ENCODE measurements around the gene CTDSP2. TPM values are rescaled to one million over a fixed set of nuclear protein-coding genes. Genes with fewer than 3 reads are reported as not detected.

The CTDSP2 gene
- total and polyA plus RNA-seq, 2 donors (not counting 3 experiments of a cell fraction or from before 2014, with no cell fraction given), result 142 to 146 TPM

DNA sequence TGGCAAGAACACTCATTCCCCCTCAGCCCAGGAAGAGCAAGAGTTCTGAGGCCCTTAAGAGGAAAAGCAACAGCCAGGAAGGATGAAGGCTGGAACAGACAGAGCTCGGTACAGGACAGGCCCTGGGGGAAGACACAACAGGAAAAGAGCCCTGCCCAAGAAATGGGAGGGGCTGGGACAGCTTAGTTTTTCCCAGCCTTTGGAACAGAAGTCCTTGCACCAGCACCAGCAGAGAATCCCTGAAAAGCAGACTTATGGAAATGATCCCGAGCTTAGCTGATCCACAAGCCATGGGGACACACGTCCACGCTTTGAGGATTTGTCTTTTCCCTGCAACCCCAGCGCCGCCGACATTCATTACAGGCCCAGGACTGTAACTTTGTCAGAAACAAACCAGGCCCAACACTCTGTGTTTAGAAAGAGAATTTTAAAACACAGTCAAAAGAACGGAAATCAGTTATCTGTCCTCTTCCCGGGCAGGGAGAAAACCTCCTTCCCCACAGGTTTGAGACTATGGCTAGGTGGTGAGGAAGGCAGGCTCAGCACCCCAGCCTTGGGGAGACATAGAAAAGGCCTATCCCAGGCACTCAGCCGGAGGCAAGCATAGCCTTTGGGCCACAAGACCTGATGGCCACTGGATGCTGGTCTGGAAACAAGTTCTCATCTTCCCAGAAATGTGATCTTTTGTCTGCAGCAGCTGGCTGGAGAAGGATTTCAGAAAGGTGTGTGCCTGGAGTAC lies 24.0 kb downstream of the CTDSP2 start:
- Histone ChIP-seq H3K36me3 (ENCODE audit: control insufficient read depth in 2 of 2, extremely low read depth in 1 of 2, insufficient read depth in 2 of 2, low read length in 2 of 2) (peaks cover 28 to 65% of the 10 kb centered on the region in 2 experiments), H3K9me3 (replicated peaks; ENCODE audit: control insufficient read depth, insufficient read depth, low read length) (no peaks in the 10 kb centered on the region), H3K9ac (replicated peaks; ENCODE audit: extremely low read depth, insufficient read depth, low read length) (no peak overlapping the region), H3K4me3 (replicated peaks in 1 of 3; ENCODE audit: insufficient read depth in 1 of 3, low read depth in 1 of 3, low read length in 3 of 3) (no peak overlapping the region), H3K4me2 (ENCODE audit: insufficient read depth, low read length) (no peak overlapping the region), H4K20me1 (replicated peaks; ENCODE audit: control insufficient read depth, extremely low read depth, insufficient read depth, low read length) (no peaks in the 10 kb centered on the region), H3K27ac (ENCODE audit: insufficient read depth, low read depth, low read length) (no peak overlapping the region), H3K9me1 (replicated peaks; ENCODE audit: control insufficient read depth, extremely low read depth, insufficient read depth, low read length) (no peaks in the 10 kb centered on the region), H3K79me2 (ENCODE audit: control insufficient read depth, insufficient read depth, low read length) (no peaks in the 10 kb centered on the region), H3K27me3 (ENCODE audit: control insufficient read depth in 2 of 2, insufficient read depth in 2 of 2, low read length in 2 of 2) (no peaks in the 10 kb centered on the region), H3K4me1 (ENCODE audit: control insufficient read depth, extremely low read depth, insufficient read depth, low read length) (no peaks in the 10 kb centered on the region), H2AFZ (ENCODE audit: low read depth, low read length) (no peak overlapping the region)
- TSS peak; percentile 6 for BruUV-seq (replicated peaks)
- no peak for DNase-seq (ENCODE audit: low read depth, low spot score)
- TF ChIP-seq GATA2 (IDR thresholded peaks at IDR 0.05; ENCODE audit: insufficient read depth, insufficient read length, low read depth, low read length), result no peak
- TF ChIP-seq, protein P1, sequence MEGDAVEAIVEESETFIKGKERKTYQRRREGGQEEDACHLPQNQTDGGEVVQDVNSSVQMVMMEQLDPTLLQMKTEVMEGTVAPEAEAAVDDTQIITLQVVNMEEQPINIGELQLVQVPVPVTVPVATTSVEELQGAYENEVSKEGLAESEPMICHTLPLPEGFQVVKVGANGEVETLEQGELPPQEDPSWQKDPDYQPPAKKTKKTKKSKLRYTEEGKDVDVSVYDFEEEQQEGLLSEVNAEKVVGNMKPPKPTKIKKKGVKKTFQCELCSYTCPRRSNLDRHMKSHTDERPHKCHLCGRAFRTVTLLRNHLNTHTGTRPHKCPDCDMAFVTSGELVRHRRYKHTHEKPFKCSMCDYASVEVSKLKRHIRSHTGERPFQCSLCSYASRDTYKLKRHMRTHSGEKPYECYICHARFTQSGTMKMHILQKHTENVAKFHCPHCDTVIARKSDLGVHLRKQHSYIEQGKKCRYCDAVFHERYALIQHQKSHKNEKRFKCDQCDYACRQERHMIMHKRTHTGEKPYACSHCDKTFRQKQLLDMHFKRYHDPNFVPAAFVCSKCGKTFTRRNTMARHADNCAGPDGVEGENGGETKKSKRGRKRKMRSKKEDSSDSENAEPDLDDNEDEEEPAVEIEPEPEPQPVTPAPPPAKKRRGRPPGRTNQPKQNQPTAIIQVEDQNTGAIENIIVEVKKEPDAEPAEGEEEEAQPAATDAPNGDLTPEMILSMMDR (IDR thresholded peaks at IDR 0.05; ENCODE audit: extremely low read depth in 1 of 2, insufficient read depth in 1 of 2, low read depth in 1 of 2, low read length in 2 of 2), result no peak
- no peak for TF ChIP-seq JUN (IDR thresholded peaks at IDR 0.05; ENCODE audit: borderline replicate concordance, insufficient read depth, insufficient read length, low read depth)
- TF ChIP-seq FOS (IDR thresholded peaks at IDR 0.05; ENCODE audit: borderline replicate concordance, insufficient read depth, low read length), result no peak
- TF ChIP-seq MYC (IDR thresholded peaks at IDR 0.05; ENCODE audit: low read depth, low read length), result no peak
- TF ChIP-seq POLR2A (IDR thresholded peaks at IDR 0.05; ENCODE audit: low read depth, low read length), result no peak
- TF ChIP-seq EZH2 (IDR thresholded peaks at IDR 0.05; ENCODE audit: borderline replicate concordance, low read depth, low read length, severe bottlenecking), result no peak
- TF ChIP-seq, protein P2, sequence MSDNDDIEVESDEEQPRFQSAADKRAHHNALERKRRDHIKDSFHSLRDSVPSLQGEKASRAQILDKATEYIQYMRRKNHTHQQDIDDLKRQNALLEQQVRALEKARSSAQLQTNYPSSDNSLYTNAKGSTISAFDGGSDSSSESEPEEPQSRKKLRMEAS (IDR thresholded peaks at IDR 0.05; ENCODE audit: insufficient read depth, insufficient read length), result no peak
- no peak for TF ChIP-seq POLR2AphosphoS5 (IDR thresholded peaks at IDR 0.05; ENCODE audit: insufficient read depth, low read depth, low read length)
- no peak for FAIRE-seq
- CTCF ChIA-PET, result interaction anchor here (1.0 kb wide), 2 partner anchors 19 to 83 kb away, joined by 3 to 4 read pairs; no protein-coding TSS in a partner anchor
- POLR2A ChIA-PET, result no interaction called here
- intact Hi-C loops (cut with micrococcal nuclease), result no loop called here
- dilution Hi-C loops (cut with MboI; ENCODE audit: extremely low pct_ligation_motif_present, low sequenced_read_pairs), result no loop called here
